DMS 273 treated with DMSO at 0.1 percent for 48 hours (cell line): ENCODE measurements around the gene ARL3.

Source experiments
- DNase-seq: peaks from one replicate; lab custom pipeline; 2025; lab: John Stamatoyannopoulos, UW

Gene ARL3

GRCh38 chr10:102651455-102652169 lies 62.6 kb downstream of the ARL3 start:
- no peak for DNase-seq

DNA sequence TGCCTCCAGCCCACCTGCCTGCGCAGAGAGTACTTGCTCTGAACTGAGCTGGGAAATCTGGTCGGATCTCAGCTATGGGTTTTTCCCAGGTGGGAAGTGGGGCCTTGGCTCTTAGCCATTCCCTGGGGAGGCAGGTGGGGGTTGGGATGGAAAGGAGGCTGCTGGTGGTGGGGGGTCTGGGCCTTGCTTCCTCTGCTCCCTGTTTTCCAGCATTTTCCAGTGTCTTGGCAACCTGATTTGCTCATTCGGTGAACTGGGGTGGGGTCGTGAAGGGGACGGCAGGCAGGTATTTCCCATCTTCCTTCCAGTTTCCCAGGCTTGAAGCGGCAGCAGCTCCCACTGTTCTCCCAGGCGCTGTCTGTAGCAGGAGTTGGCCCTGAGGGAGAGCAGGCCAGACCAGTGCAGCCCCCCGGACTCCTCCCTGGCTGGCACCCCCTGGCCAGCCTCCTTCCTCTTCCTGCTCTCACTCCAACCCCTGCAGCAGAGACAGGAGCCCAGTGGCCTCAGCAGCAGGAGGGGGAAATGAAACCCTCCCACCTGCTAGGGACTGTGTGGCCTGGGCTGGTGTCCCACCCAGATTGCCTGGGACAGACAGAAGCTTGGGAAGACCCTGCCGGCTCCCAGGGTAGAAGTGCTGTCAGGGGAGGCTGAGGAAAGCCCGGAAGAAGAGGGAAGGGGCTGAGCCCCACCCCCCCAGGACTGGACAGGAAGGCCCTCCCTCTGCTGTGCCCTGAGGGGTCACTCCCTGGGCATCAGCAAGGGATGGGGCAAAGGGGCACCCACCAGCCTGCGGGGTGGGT lies 63.3 kb downstream of the ARL3 start:
- no peak for DNase-seq

DNA sequence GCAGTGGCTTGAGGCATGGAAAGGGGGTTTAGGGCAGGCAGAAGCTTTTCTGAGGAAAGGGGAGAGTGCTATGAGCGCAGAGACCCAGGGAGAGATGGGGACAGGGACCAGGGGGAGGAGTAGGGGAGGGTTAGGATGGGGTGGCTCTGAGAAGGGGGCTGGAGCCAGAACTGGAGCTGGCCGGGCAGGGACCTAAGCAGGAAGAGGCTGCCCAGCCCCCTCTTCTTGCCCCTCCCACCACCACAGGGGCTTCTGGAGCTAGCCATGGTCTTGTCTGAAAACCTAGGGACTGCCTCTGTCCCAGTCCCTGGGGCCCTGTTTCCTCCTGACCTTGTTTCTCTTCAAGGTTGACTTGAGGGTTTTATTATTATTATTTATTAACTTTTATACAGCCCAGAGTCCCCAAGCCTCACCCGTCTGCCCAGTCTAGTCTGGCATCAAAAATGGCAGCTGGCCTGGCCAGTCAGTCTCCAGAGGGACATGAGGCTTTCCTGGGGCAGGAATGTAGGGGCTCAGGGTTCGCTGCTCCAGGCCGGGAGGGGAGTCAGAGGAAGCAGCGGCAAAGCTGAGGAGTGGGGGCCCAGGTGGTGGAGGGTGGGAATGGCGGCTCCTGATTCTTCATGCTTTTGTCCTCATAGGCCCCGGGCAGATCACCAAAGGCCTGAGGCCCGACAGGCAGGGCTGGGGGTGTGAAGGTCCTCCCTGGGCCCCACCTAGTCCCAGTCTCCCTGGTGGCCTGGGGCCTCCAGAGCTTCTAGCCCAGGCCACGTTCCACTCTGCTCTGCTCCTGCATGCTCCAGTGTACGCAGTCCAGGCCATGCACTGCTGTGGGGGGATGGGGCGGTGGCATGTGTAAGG lies 64.2 kb downstream of the ARL3 start:
- no peak for DNase-seq

- no peak for DNase-seq
These were observed 65.1 kb downstream of the ARL3 start for GRCh38 chr10:102648889-102649796.

DNA sequence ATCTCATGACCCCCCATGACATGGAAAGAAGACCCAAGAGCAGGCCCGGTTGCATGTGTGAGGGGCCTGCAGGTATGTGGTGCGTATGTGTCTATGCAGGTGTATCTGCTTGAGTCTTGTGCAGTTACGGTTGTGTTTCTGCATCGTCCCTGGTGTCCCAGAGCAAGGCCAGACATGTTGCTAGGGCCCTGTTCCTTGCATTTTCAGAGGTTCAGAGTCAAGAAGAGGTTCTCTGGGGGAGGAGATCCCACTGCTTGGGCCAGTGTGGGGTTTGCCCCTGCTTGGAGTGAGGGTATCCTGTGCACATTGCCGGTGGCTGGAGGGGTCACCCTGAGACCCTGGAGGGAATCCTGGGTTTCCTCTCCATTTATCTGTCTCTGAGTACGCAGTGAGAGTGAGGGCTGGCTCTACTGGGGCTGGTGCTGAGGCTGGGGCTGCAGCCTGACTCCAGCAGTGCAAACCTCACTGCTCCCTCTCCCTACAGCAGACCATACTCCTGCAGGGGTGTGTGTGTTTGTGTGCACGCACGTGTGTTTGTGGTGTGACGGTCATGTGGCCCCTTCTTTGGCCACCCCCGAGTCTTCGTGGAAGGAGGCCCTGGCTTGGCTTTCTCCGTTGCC lies 65.8 kb downstream of the ARL3 start:
- no peak for DNase-seq

DNA sequence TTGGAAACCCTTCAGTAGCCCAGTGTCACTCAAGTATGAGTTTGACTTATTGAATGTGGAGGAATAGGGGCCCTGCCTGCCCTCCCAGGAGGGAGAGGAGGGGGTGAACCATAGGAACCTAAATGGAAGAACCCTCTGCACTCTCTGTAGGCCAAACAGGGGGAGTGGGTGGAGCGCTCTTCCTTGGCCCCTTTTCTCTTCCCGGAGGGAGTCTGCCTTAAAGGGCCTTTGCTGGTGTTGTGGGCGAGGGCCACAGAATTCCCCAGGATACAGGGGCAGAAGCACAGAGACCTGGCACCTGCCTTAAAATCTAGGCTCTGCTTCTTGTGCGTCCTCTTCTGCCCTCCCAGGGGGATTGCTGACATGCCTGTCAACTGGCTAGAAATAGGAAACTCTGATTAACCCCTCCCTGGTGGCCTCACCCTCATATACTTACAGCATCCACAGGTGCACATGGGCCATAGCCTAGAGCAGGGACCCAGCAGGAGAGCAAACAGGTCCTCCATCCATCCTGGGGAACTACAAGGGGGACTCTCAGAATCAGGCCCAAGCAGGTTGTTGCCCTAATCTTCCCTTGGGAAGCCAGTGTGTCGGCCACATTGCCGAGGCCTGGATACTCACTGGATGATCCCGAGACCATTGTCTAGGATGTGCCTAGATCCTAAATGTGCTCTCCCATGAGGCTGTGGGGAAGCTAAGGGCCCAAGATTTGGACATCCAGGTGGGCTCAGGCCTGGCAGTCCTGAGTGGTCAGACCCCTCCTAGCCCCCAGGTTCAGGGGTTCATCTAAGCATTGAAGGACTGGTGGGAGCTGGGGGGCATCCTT lies 66.5 kb downstream of the ARL3 start:
- no peak for DNase-seq

- no peak for DNase-seq
These were observed 67.4 kb downstream of the ARL3 start for GRCh38 chr10:102646610-102647442.

DNA sequence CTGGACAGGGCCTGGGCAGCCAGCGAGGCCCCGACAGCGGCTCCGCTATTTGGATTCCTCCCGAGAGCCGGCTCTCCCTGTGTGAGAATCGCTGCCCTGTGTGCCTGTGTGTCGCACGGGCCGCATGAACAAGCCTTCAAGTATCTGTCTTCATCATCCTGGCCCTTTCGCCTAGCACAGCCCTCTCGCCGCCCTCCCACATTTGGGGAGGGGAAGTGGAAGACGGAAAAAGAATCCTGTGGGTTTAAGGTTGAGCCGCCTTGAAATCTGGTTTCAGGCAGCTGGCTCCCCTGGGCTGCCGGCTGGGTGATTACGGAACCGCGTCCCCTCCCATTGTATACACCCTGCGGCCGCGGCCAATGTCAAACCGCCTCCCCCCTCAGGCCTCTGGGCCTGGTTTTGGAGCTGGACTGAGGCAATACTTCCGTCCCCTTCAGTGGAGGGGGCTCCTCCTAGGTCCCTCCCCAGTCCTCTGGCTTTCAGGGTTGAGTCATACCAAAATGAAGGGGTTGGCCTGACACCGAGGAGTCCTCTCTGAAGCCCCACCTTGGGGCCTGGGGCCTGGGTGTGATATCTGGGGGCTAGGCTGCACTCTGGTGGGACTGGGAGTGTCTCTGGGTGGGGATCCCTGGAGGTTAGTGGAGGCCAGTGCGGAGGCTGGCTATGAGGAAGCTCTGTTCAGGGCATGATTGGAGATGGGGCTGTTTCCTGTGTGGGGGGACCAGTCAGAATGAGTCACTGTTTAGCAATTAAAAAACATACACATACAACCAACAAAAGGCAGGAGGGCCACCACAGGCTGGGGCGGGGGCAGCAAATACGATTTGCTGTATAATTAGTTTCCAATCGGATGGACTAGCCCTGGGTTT lies 68.2 kb downstream of the ARL3 start:
- no peak for DNase-seq

DNA sequence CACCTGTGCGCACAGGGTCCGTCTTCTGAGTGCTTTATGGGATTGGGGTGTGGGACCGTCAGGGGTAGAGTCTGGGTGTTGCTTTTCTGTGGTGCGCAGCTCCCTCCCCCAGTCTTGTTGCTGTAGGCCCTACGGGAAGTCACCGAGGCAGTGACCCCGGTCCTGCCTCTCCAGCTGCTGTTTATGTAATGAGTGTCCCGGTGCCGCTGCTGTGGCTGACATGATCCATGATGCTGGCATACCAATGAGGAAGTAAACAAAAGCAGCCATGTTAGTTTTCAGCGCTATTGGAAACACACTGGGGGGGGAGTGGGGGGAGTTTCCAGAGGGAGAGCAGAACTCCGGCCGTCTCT lies 68.8 kb downstream of the ARL3 start:
- no peak for DNase-seq

- peak; percentile 63 for DNase-seq
These were observed 69.4 kb downstream of the ARL3 start for GRCh38 chr10:102644646-102645387.

DNA sequence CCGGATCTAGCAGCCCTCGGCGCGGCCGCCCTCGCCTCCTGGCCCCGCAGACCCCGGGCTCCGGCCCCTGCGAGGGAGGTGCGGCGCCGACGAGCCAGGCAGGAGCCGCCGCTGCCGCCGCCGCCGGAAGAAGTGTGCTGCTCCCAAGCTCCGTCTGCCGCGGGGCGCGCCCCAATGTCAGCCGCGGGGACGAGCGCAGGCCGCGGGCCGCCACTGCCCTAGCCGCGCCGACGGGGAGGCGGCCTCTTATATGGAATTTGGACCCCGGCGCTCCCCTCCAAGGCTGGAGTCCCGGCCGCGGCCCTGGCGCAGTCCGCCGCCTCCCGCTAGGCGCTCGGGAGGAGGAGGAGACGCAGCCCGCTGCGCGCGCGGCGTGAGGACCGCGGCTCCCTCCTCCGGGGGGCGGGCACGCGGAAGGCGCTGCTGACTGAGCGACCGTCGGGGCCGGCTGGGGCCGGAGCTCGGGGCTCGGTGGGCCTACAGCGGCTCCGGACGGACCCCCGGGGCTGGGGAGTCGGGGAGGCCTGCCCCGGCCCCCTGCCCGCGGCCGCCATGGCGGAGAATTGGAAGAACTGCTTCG lies 70.0 kb downstream of the ARL3 start, which contains the start of gene TRIM8:
TSS of gene TRIM8 (plus strand) at position 414 of the 580 bp plus-strand sequence. CDS start at position 553, 139 bp downstream.
- DNase-seq, result no peak

DNA sequence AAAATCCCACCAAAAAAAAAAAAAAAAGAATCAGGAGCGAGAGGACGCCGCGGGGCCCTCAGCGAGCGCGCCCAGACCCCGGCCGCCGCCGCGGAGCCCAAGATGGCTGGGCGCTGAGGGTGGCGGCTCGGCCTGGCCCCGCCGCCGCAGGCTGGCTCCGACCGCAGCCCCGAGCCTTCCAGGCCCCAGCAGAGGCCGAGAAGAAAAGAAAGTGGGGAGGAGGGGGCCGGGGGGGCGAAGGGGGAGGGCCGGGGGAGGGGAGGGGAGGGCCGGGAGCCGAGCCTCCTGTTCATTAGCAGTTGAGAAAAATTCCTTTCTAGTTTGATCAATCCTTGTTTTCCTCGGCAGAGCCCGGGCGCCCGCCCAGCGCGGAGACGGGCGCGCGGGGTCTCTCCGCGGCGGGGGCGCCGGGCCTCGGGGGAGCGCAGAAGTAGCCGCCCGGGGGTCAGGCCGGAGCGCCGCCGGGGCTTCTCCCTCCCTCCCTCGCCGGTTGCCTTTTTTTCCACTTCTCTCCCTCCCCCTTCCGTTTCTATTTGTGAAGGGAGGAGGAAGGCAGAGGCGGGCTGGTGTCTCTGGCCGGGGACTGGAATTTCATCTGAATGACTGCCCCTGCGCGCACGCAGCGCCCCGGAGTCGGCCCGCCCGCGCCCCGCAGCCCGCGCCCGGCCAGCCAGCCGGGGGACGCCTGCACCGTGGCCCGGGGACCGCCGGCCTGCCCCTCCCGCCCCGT lies 70.7 kb downstream of the ARL3 start:
- DNase-seq, result no peak

GRCh38 chr10:102642736-102643335 lies 71.4 kb downstream of the ARL3 start:
- DNase-seq, result no peak

- peak; percentile 87 for DNase-seq
These were observed 72.1 kb downstream of the ARL3 start for GRCh38 chr10:102641880-102642735.

DNA sequence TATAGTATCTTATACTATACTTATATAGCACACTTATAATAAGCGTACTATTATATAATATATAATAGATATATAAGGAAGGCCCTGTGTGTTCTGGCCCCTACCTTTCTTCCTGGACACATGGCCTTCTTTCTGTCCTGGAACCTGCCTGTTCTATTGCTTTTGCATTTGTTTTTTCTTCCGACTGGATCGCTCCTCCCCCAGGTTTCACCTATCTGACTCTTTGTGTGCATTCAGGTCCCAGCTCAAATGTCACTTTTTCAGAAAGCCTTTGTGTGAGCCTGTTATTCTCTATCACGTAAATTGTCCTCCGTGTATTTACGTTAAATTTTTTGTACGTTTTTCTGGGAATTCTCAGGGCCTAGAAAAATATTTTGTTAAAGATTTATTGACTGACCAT lies 72.8 kb downstream of the ARL3 start:
- DNase-seq, result no peak
